IPS DF 19.7 (cell line): ENCODE results near the gene CLRN3.

Source experiments
- DNase-seq: peaks from one replicate; pipeline ENCODE4 v3.0.0-alpha.2; 2013; ENCODE audit warnings: low read depth, low spot score

The CLRN3 gene

GRCh38 chr10:127919418-127920271 lies 26.9 kb upstream of the CLRN3 start:
- DNase-seq: no peak

DNA sequence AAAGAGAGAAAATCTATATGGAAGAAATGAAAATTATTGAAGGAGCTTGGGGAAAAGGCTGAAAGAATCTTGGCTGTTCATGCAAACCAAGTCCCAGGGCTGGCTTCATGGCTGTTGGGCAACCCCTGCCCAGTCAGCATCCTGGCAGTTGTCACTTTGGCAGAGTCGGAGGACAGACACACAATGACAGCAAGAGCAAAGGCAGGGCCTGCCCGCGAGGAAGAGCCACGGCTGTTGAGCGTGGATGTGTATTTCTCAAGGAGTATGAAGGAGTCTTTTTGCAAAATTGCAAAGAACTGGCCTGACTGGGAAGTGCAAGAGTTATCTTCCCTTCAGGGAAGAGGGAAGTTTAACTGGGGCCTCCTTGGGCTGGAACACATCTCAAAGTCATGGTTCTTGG lies 25.8 kb upstream of the CLRN3 start:
- DNase-seq: no peak

DNA sequence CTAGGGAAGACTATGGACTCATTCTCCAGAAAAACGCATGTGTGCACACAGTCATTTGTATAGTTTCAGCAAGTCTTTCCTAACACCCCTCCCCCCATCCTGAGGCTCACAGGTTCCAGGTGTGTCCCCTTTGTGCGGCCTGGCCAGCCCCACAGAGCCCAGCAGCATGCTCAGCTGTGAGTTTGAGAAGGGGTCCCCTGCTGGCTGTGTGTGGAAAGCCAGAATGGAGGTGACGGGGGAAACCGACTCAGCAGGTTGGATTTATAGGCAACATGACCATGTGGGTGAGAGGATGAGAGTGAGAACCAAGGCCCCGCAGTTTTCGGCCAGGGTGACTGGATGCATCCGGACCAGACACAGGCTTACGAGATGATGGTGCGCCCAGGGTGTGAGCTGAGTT lies 24.1 kb upstream of the CLRN3 start:
- no peak for DNase-seq

DNA sequence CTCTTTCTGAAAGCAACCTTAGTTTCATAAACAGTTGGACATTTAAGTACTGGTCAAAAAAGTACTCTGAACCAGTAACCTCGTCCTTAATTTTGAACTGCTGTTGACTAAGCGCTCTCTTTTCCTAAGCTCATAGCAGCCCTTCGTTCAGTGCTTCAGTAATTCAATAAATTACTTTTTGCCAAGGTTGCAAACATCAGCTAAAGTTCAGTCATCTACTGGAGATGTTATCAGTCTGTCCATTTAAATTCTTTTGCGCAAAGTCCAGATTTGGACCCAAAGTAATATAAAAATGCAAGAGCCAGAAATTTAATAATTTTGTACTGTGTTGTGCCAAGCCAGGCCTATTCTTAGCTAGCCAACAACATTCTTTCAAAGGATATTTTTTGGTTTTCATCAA lies 22.6 kb upstream of the CLRN3 start:
- no peak for DNase-seq

- DNase-seq: no peak
These were observed 20.6 kb upstream of the CLRN3 start for GRCh38 chr10:127913368-127913759.

GRCh38 chr10:127912607-127913367 lies 20.0 kb upstream of the CLRN3 start:
- DNase-seq: no peak

DNA sequence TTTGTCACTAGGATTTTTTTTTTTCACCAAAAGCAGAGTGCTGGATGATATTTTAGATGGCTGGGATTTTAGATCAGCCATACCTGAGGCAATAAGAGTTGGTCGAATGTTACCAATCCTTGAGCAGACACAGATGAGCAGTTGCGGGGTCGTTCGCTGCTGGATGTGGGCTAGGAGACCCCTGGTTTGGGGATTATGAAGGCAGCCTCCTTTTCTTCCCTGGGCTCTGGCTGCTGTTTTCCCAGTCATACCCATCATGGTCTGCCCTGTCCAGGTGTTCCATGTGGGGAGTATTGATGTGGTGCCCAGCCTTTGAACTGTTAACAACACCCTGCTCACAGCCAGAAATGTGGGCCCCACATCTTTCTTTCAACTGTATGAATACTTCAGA lies 19.1 kb upstream of the CLRN3 start:
- no peak for DNase-seq

- DNase-seq: no peak
These were observed 18.6 kb upstream of the CLRN3 start for GRCh38 chr10:127911218-127911866.

DNA sequence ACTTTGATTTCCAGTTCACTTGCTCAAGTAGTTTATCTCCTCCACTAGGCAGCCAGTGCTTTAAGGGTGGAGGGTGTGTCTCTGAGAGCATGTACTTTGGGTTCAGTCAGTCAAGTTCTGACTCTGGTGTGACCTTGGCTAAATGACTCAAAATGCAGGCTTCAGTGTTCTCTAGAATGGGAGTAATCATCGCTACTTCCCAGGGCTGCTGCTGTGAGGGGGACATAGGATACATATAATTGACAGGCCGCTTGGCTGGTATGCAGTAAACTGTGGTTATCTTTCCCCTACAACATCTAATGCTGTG lies 17.7 kb upstream of the CLRN3 start:
- DNase-seq: no peak

DNA sequence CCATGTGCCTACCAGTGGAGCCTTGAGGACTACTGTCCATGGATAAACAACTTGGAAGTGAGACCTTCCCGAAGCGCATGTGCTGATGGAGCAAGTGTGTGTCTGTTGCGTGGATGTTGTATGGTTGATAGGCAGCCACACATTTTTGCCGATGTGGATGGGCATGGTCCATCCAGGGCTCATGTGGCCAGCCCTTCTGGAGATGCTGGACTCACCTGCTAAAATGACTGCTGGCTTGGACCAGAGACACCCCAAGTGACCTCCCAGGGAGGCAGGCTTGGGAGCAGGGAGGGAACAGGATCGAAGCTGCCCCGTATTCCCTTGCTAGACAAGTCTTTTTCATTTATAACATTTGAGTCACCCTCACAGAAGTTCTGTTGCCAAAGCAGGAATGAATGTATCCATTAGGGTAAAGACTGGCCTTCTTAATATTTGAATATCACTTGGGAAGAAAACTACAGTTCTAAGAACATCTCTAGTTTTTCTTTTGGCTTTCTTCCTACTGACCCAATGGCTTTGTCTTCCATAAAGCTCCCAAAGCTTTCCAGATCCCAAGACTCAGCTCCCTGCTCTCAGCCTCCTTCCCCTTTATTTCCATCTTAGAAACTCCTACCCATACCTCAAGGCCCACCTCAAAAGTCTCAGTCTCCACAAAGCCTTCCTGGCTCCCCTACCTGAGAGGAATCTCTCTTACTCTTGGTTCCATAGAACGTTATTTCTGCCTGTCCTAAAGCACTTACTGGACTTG lies 17.1 kb upstream of the CLRN3 start:
- DNase-seq: no peak

GRCh38 chr10:127908959-127909267 lies 16.2 kb upstream of the CLRN3 start:
- no peak for DNase-seq

- DNase-seq: no peak
These were observed 15.6 kb upstream of the CLRN3 start for GRCh38 chr10:127908106-127908958.

- DNase-seq: no peak
These were observed 14.8 kb upstream of the CLRN3 start for GRCh38 chr10:127907411-127908105.

GRCh38 chr10:127906548-127907377 lies 14.0 kb upstream of the CLRN3 start, which contains the start of gene PTPRE:
Gene PTPRE (plus strand): TSS chr10:127907103. CDS start chr10:128040882, 133,779 bp downstream.
- no peak for DNase-seq

DNA sequence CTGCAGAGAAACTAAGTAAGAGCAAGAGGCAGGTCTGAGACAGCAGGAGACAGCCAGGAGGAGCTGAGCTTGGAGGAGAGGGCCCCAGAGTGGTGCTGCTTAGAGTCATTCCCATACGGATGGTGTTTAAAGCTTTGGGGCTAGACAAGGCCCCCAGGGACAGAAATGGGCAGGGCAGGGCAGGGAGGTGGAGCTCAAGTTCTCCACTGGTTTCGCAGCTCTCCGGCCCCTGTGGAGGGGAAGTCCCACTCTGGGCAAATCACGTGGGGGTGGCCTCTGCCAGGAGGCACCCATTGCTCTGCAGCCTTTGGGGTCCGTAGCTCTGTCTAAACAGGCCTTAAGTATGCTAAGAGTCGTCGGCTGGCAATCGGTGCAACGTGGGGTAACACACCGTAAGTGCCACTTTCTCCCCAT lies 13.1 kb upstream of the CLRN3 start:
- DNase-seq: no peak

DNA sequence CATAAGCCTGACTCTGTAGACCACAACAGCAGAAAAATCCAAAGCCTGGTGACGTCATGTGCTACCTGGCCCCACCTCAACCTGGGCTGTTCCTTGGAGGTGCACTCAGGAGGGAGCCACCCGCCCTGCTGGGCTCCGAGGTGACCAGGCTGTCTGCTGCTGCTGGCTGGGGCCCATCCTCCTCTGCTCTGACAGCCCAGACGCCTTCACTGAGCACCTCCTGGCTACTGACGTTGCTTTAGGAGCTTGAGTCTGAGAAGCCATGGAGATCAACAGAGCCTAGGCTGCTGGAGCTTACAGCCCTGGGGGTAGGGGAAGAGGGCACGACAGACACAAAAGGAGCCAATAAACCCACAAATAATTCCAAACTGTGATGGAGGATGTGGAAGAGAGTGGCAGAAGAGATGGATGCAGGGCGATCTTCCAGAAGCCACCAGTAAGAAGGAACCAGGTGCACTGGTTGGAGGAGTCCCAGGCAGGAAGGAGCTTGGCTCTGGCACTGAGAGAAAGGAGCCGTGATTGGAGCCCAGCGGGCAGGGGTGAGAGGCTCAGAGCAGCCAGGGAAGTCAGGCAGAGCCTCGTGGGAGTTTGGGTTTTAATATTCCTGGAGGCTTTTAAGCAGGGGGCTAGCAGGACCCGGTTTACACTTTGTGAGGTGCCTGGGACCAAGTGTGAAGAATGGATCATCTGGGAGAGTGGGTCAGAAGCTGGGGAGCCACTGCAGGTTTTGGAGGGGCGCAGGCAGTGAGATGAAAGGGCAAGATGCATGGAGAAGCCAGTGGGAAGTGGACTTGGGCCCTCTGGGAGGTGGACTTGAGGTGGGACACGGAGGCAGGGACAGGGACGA lies 12.5 kb upstream of the CLRN3 start:
- no peak for DNase-seq

GRCh38 chr10:127904311-127905000 lies 11.7 kb upstream of the CLRN3 start:
- DNase-seq: no peak

DNA sequence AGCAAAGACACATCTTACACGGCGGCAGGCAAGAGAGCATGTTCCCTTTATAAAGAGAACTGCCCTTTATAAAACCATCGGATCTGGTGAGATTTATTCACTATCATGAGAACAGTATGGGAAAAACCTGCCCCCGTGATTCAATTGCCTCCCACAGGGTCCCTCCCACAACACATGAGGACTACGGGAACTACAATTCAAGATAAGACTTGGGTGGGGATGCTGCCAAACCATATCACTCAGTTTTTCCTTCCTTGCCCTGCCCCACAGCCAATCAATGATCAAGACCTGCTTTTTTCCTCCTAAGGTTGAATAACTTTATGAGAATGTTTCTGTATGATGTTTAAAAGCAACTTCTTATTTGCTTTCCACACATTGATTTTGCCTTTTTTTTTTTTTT lies 11.0 kb upstream of the CLRN3 start:
- DNase-seq: no peak
